WI38 (cell line): Measurements from ENCODE around the gene SNAPC4.

ENCODE experiments used
- H3K4me3 ChIP-seq: 2 replicates; pipeline ENCODE4 v1.5.1; 2011; ENCODE audit warnings: low read depth, mild to moderate bottlenecking, control low read depth, low read length
- CTCF ChIP-seq: IDR thresholded peaks from 2 replicates; pipeline ENCODE4 v1.5.1; 2012; ENCODE audit warnings: low read depth, mild to moderate bottlenecking, control low read depth, low read length

Gene SNAPC4

DNA sequence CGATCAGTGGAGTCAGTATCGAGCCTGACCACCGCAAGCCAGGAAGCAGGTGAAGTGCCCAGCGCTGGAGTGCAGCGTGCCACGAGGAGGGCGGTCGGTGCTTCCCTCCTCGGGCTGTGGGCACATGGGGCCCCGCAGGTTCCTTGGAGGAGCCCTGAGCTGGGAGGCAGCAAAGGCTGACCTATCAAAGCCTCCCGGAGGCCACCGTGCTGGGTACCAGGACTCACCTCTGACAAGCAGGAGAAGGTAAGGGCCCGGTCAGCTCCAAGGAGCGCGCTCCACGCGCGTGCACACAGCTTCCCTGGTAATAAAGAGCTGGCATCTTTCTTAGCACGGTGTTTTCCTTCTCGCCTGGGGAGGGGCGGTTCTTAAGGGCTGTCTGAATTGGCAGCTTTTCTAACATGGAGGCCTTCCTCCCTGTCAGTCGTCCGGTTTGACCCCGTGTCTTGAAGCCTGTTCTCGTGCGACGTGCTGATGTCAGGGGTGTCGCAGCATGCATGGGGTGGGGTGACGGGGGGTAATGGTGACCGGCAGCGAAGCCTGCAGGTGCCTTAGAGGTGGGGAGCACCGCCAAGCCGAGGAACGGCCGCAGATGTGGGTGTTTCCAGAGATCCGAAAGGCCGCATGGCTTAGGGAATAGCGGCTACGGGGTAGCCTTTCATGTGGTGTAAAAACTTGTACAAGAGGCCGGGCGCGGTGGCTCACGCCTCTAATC lies 23.6 kb upstream of the SNAPC4 start:
- no peak for TF ChIP-seq CTCF
- no peak overlapping the region for H3K4me3 ChIP-seq

DNA sequence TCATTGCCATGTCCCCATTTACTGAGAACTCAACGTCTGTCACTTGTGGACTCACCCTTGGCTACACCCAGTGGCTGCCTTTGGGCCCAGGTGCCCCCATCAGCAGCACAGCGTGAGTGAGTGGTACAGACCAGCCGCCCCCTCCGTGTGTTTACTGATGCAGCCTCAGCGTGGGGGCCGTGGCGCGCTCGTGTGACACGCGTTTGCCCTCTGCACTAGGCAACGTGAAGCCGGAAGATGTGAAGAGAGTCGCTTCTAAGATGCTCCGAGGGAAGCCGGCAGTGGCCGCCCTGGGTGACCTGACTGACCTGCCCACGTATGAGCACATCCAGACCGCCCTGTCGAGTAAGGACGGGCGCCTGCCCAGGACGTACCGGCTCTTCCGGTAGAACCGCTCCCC lies 22.9 kb upstream of the SNAPC4 start:
- H3K4me3 ChIP-seq = no peak overlapping the region
- TF ChIP-seq CTCF = no peak

- TF ChIP-seq CTCF = no peak
- H3K4me3 ChIP-seq = no peak overlapping the region
Observed at GRCh38 chr9:136421791-136422190, 21.8 kb upstream of the SNAPC4 start.

- TF ChIP-seq CTCF = no peak
- no peak overlapping the region for H3K4me3 ChIP-seq
Observed at GRCh38 chr9:136419092-136419420, 19.1 kb upstream of the SNAPC4 start.

DNA sequence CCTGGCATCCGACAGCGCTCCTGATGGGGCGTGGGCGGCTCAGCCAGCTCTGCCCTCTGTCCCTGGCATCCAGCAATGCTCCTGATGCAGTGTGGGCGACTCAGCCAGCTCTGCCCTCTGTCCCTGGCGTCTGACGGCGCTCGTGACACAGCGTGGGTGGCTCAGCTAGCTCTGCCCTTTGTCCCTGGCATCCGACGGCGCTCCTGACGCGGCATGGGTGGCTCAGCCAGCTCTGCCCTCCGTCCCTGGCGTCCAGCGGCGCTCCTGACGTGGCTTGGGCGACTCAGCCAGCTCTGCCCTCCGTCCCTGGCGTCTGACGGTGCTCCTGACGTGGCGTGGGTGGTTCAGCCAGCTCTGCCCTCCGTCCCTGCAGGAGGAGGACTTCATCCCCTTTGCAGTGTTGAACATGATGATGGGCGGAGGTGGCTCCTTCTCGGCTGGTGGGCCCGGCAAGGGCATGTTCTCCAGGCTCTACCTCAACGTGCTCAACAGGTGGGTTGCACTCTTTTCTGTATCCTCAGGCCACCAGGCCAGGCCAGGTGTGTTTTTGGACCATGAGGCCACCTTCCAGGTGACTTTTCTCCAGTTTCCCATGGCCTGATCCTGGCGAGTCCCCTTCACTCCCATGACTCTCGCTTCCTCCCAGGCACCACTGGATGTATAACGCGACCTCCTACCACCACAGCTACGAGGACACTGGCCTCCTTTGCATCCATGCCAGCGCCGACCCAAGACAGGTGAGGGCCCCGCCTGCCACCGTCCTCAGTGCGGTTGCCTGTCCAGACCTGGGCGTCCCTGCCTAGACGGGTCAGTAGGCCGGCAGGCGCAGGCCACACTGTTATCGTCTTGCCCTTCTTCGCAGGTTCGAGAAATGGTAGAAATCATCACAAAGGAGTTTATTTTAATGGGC lies 18.5 kb upstream of the SNAPC4 start:
- TF ChIP-seq CTCF = no peak
- H3K4me3 ChIP-seq = no peak overlapping the region

DNA sequence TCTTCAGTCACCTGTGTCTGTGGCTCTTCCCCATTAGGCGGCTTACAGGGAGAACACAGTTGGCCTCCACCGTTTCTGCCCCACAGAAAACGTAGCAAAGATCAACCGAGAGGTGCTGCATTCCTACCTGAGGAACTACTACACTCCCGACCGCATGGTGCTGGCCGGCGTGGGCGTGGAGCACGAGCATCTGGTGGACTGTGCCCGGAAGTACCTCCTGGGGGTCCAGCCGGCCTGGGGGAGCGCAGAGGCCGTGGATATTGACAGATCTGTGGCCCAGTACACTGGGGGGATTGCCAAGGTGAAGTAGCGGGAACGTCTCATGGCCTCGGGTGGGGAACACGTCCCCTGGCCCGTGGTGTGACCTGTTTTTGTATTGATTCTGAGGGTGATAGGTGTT lies 16.9 kb upstream of the SNAPC4 start:
- no peak overlapping the region for H3K4me3 ChIP-seq
- no peak for TF ChIP-seq CTCF

DNA sequence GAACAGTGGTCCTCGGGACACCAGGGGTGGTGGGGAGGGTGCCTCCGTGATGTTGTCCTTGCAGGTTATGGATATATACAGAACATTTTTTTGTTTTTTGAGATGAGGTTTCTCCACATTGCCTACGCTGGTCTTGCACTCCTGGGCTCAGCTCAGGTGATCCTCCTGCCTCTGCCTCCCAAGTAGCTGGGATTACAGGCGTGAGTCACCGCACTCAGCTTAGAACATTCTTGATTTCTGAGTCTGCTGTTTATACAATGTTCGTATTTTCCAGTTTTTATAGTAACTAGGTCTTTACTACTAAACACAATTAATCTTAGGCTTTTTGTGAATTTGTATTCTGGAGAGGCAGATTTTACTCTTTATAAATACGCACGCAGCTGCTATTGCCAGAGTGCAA lies 16.5 kb upstream of the SNAPC4 start:
- TF ChIP-seq CTCF = no peak
- no peak overlapping the region for H3K4me3 ChIP-seq
